Measurements from ENCODE around the gene ZW10. TPM values are rescaled to one million over a fixed set of nuclear protein-coding genes. Genes with fewer than 3 reads are reported as not detected.
A peak's percentile ranks its signal among the peaks of the same experiment; 100 is the strongest.
"Not testable (repeated sequence)": the region's sequence is repeated elsewhere in the genome, so short reads cannot be mapped to it uniquely, and the experiment has no call there.

The ZW10 gene
- total and polyA plus RNA-seq, 5 experiments from 2014 or later = 9.8 to 16.3 (median 14.7) TPM

GRCh38 chr11:113730887-113731726, 42.4 kb downstream of the ZW10 start:
- H3K36me3 Mint-ChIP-seq = peaks cover 0 to 48% (median 19%) of the 10 kb centered on the region in 3 donors
- DNase-seq (no peak), ATAC-seq (no peak)
- POLR2A ChIA-PET = no interaction called here
- no peaks in the 10 kb centered on the region for H3K4me1 Mint-ChIP-seq
- H3K27ac Mint-ChIP-seq = no peak overlapping the region
- no peaks in the 10 kb centered on the region for H3K9me3 Mint-ChIP-seq
- no peaks in the 10 kb centered on the region for H3K27me3 Mint-ChIP-seq
- H3K4me3 Mint-ChIP-seq = no peak overlapping the region

GRCh38 chr11:113729456-113729855, 44.0 kb downstream of the ZW10 start:
- H3K27me3 Mint-ChIP-seq = no peaks in the 10 kb centered on the region
- H3K9me3 Mint-ChIP-seq = no peaks in the 10 kb centered on the region
- POLR2A ChIA-PET = no interaction called here
- H3K27ac Mint-ChIP-seq = peak overlapping the region in 3 of 10 donors; percentile 7 to 74 (median 49)
- H3K4me1 Mint-ChIP-seq = no peaks in the 10 kb centered on the region
- H3K36me3 Mint-ChIP-seq = peaks cover 0 to 41% (median 19%) of the 10 kb centered on the region in 3 donors
- H3K4me3 Mint-ChIP-seq = no peak overlapping the region
- ATAC-seq = no peak
- DNase-seq = no peak

- Mint-ChIP-seq H3K9me3 (no peaks in the 10 kb centered on the region), H3K27me3 (no peaks in the 10 kb centered on the region), H3K4me3 (no peak overlapping the region), H3K4me1 (no peaks in the 10 kb centered on the region), H3K36me3 (peaks cover 0 to 34% (median 16%) of the 10 kb centered on the region in 3 donors), H3K27ac (peak overlapping the region in 4 of 10 donors; percentile 12 to 82 (median 34))
- DNase-seq = no peak
- POLR2A ChIA-PET = no interaction called here
- ATAC-seq = no peak
Measured at GRCh38 chr11:113728814-113729213, 44.7 kb downstream of the ZW10 start.

GRCh38 chr11:113725913-113726312, 47.6 kb downstream of the ZW10 start:
- Mint-ChIP-seq H3K36me3 (peaks cover 2 to 15% (median 11%) of the 10 kb centered on the region in 3 donors), H3K9me3 (no peaks in the 10 kb centered on the region), H3K4me1 (no peaks in the 10 kb centered on the region), H3K4me3 (no peak overlapping the region), H3K27me3 (no peaks in the 10 kb centered on the region), H3K27ac (no peak overlapping the region)
- ATAC-seq = no peak
- no peak for DNase-seq
- POLR2A ChIA-PET = no interaction called here

- POLR2A ChIA-PET = no interaction called here
- Mint-ChIP-seq H3K4me3 (no peak overlapping the region), H3K27me3 (no peaks in the 10 kb centered on the region), H3K4me1 (no peaks in the 10 kb centered on the region), H3K27ac (no peak overlapping the region), H3K36me3 (peaks cover 5 to 16% (median 12%) of the 10 kb centered on the region in 3 donors), H3K9me3 (no peaks in the 10 kb centered on the region)
- DNase-seq (no peak), ATAC-seq (no peak)
Measured at GRCh38 chr11:113725407-113725806, 48.1 kb downstream of the ZW10 start.

- Mint-ChIP-seq H3K27me3 (no peaks in the 10 kb centered on the region), H3K9me3 (no peaks in the 10 kb centered on the region), H3K27ac (no peak overlapping the region), H3K4me3 (no peak overlapping the region), H3K4me1 (no peaks in the 10 kb centered on the region), H3K36me3 (peaks cover 5 to 20% (median 14%) of the 10 kb centered on the region in 3 donors)
- DNase-seq (no peak), ATAC-seq (no peak)
- POLR2A ChIA-PET = no interaction called here
Measured at GRCh38 chr11:113724778-113725177, 48.7 kb downstream of the ZW10 start.

GRCh38 chr11:113723787-113724186, 49.7 kb downstream of the ZW10 start:
- H3K4me1 Mint-ChIP-seq = peaks cover 0 to 3% (median 0%) of the 10 kb centered on the region in 4 donors
- no peak for ATAC-seq
- no peaks in the 10 kb centered on the region for H3K9me3 Mint-ChIP-seq
- H3K4me3 Mint-ChIP-seq = no peak overlapping the region
- H3K27ac Mint-ChIP-seq = no peak overlapping the region
- H3K27me3 Mint-ChIP-seq = no peaks in the 10 kb centered on the region
- peaks cover 5 to 23% (median 20%) of the 10 kb centered on the region in 3 donors for H3K36me3 Mint-ChIP-seq
- no peak for DNase-seq
- POLR2A ChIA-PET = no interaction called here

GRCh38 chr11:113722934-113723333, 50.6 kb downstream of the ZW10 start:
- no peaks in the 10 kb centered on the region for H3K27me3 Mint-ChIP-seq
- DNase-seq = no peak
- no peak for ATAC-seq
- H3K36me3 Mint-ChIP-seq = peaks cover 5 to 23% (median 20%) of the 10 kb centered on the region in 3 donors
- H3K27ac Mint-ChIP-seq = no peak overlapping the region
- H3K4me3 Mint-ChIP-seq = no peak overlapping the region
- POLR2A ChIA-PET = no interaction called here
- H3K9me3 Mint-ChIP-seq = no peaks in the 10 kb centered on the region
- H3K4me1 Mint-ChIP-seq = peaks cover 0 to 3% (median 0%) of the 10 kb centered on the region in 4 donors

GRCh38 chr11:113722221-113722620, 51.3 kb downstream of the ZW10 start:
- H3K27me3 Mint-ChIP-seq = no peaks in the 10 kb centered on the region
- peaks cover 5 to 27% (median 23%) of the 10 kb centered on the region in 3 donors for H3K36me3 Mint-ChIP-seq
- ATAC-seq (no peak), DNase-seq (no peak)
- POLR2A ChIA-PET = no interaction called here
- no peak overlapping the region for H3K27ac Mint-ChIP-seq
- H3K4me1 Mint-ChIP-seq = peaks cover 0 to 3% (median 0%) of the 10 kb centered on the region in 4 donors
- no peak overlapping the region for H3K4me3 Mint-ChIP-seq
- peaks cover 0 to 2% (median 0%) of the 10 kb centered on the region in 9 donors for H3K9me3 Mint-ChIP-seq

GRCh38 chr11:113721462-113722066, 51.9 kb downstream of the ZW10 start:
- Mint-ChIP-seq H3K27me3 (no peaks in the 10 kb centered on the region), H3K9me3 (peaks cover 0 to 2% (median 0%) of the 10 kb centered on the region in 9 donors), H3K4me3 (no peak overlapping the region), H3K4me1 (peaks cover 0 to 3% (median 0%) of the 10 kb centered on the region in 4 donors), H3K36me3 (peaks cover 8 to 30% (median 21%) of the 10 kb centered on the region in 3 donors), H3K27ac (no peak overlapping the region)
- DNase-seq = no peak
- ATAC-seq = no peak
- POLR2A ChIA-PET = no interaction called here

- DNase-seq, POLR2A ChIA-PET, H3K9me3 Mint-ChIP-seq, ATAC-seq, H3K27me3 Mint-ChIP-seq, H3K4me1 Mint-ChIP-seq, H3K27ac Mint-ChIP-seq, H3K4me3 Mint-ChIP-seq: not testable (repeated sequence)
- peaks cover 13 to 38% (median 26%) of the 10 kb centered on the region in 3 donors for H3K36me3 Mint-ChIP-seq
Measured at GRCh38 chr11:113720478-113720877, 53.0 kb downstream of the ZW10 start.

- DNase-seq = no peak
- ATAC-seq = no peak
- H3K4me3 Mint-ChIP-seq = no peak overlapping the region
- peaks cover 0 to 3% (median 0%) of the 10 kb centered on the region in 4 donors for H3K4me1 Mint-ChIP-seq
- no peak overlapping the region for H3K27ac Mint-ChIP-seq
- peaks cover 21 to 60% (median 30%) of the 10 kb centered on the region in 3 donors for H3K36me3 Mint-ChIP-seq
- peaks cover 0 to 17% (median 6%) of the 10 kb centered on the region in 9 donors for H3K9me3 Mint-ChIP-seq
- H3K27me3 Mint-ChIP-seq = no peaks in the 10 kb centered on the region
- POLR2A ChIA-PET = no interaction called here
Measured at GRCh38 chr11:113715882-113716625, 57.4 kb downstream of the ZW10 start.

- no peaks in the 10 kb centered on the region for H3K27me3 Mint-ChIP-seq
- ATAC-seq = no peak
- peaks cover 0 to 3% (median 0%) of the 10 kb centered on the region in 4 donors for H3K4me1 Mint-ChIP-seq
- POLR2A ChIA-PET = no interaction called here
- H3K27ac Mint-ChIP-seq = no peak overlapping the region
- H3K4me3 Mint-ChIP-seq = no peak overlapping the region
- H3K9me3 Mint-ChIP-seq = peaks cover 0 to 21% (median 12%) of the 10 kb centered on the region in 9 donors
- DNase-seq = no peak
- peaks cover 24 to 53% (median 28%) of the 10 kb centered on the region in 3 donors for H3K36me3 Mint-ChIP-seq
Measured at GRCh38 chr11:113715273-113715672, 58.2 kb downstream of the ZW10 start.
